GM10248 (cell line): ENCODE measurements around the gene TBRG1.

ENCODE experiments used
- CTCF ChIA-PET: fragments of 300-600 bp; sonication (Branson Sonifier 250); formaldehyde crosslinking; extraction: SDS; loops from one replicate; lab custom pipeline; 2021; ENCODE audit warnings: antibody characterized with exemption; lab: Yijun Ruan, JAX
- POLR2A ChIA-PET: fragments of 350-650 bp; sonication (Branson Sonifier 250); formaldehyde crosslinking; extraction: SDS; loops from one replicate; lab custom pipeline; 2020; ENCODE audit warnings: antibody characterized with exemption; lab: Yijun Ruan, JAX
- DNase-seq: peaks from one replicate; pipeline ENCODE4 v3.0.0; 2012; ENCODE audit errors: extremely low spot score
- TF ChIP-seq, protein P1 (sequence below): IDR thresholded peaks from 2 replicates; pipeline ENCODE4 v1.5.1; 2012; ENCODE audit warnings: mild to moderate bottlenecking, low read depth; ENCODE audit errors: extremely low read depth, missing control alignments, control extremely low read depth

The TBRG1 gene, protein sequence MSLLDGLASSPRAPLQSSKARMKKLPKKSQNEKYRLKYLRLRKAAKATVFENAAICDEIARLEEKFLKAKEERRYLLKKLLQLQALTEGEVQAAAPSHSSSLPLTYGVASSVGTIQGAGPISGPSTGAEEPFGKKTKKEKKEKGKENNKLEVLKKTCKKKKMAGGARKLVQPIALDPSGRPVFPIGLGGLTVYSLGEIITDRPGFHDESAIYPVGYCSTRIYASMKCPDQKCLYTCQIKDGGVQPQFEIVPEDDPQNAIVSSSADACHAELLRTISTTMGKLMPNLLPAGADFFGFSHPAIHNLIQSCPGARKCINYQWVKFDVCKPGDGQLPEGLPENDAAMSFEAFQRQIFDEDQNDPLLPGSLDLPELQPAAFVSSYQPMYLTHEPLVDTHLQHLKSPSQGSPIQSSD

DNA sequence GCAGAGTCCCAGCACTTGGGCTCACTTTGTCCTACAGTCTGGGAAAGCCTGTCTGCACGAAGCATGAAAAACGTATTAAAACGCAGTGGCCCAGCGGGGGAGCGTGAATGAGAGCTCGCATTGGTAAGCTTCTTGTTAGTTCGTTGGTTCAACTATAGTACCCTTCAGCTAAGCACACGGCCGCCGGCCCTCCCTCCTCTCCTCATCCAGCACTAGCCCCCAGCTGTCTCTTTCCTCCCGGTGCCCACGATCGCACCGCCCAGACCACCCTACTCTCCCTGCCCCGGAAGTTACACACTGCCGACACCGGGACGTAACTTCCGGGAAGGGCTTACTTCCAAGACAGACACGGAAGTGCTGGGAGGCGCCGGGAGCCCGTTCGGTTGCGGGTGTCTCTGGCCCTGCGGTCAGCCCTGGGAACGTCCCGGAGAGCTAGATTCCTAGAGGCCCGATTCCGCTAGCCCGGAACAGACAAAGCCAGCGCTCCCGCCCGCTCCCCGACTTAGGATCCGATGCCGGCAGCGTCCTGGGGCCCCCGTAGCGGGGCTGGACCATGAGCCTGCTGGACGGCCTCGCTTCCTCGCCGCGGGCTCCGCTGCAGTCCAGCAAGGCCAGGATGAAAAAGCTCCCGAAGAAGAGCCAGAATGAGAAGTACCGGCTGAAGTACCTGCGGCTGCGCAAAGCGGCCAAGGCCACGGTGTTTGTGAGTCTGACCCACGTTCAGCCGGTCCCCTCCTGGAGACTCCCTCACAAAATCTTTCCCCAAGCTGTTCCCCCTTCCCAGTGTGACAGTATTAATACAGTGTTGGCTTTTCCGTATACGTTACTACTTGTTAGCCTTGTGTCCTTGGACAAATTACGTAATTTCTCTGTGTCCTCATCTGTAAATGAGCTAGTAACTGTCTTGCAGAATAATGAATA is at the start of gene TBRG1:
TBRG1 (plus strand) TSS at position 334 of the 921 bp plus-strand sequence; CDS start at position 554, 220 bp downstream.
- POLR2A ChIA-PET = no interaction called here
- TF ChIP-seq, protein P1, sequence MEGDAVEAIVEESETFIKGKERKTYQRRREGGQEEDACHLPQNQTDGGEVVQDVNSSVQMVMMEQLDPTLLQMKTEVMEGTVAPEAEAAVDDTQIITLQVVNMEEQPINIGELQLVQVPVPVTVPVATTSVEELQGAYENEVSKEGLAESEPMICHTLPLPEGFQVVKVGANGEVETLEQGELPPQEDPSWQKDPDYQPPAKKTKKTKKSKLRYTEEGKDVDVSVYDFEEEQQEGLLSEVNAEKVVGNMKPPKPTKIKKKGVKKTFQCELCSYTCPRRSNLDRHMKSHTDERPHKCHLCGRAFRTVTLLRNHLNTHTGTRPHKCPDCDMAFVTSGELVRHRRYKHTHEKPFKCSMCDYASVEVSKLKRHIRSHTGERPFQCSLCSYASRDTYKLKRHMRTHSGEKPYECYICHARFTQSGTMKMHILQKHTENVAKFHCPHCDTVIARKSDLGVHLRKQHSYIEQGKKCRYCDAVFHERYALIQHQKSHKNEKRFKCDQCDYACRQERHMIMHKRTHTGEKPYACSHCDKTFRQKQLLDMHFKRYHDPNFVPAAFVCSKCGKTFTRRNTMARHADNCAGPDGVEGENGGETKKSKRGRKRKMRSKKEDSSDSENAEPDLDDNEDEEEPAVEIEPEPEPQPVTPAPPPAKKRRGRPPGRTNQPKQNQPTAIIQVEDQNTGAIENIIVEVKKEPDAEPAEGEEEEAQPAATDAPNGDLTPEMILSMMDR = no peak
- peak; percentile 92 for DNase-seq
- CTCF ChIA-PET = interaction anchor here (0.9 to 6.9 kb wide), 9 partner anchors 17 to 723 kb away, joined by 3 to 30 read pairs (median 4); no protein-coding TSS in a partner anchor

DNA sequence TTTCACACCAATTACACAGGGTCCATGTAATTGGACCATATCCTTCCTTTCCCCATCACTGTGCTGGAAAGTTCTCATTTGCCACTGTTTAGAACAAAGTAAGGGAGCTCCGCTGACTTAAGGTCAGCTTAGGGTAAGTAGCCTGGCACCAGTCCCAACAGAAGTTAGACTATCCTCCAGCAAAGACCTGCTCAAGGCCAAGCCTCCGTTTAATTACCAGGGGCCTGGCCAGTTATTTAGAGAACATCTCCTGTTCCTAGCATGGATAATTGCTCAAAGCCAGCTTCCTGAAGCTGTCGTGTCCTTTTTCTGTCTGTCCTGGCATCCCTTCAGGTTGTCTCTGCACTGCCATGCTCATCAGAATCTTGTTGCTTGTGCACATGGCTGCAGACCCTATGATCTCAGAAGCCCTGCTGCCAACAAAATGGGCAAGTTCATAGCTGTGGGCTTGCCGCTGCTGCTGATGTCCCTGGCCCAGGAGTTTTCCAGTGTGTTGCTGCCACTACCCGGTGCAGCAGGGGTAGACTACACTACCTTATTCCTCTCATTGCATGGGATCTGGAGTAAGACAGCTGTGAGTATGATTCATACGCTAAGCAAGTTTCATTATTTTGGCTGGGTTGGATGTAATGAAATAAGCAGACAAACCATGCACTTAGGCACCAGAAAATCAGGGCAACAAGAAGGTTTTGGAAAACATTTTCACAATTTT is 44.8 kb upstream of the TBRG1 start:
- POLR2A ChIA-PET = no interaction called here
- DNase-seq = no peak
- CTCF ChIA-PET = interaction anchor here (1.1 to 1.5 kb wide), 3 partner anchors 8 to 508 kb away, joined by 3 to 13 read pairs (median 3); no protein-coding TSS in a partner anchor
- TF ChIP-seq, protein P1 = no peak

DNA sequence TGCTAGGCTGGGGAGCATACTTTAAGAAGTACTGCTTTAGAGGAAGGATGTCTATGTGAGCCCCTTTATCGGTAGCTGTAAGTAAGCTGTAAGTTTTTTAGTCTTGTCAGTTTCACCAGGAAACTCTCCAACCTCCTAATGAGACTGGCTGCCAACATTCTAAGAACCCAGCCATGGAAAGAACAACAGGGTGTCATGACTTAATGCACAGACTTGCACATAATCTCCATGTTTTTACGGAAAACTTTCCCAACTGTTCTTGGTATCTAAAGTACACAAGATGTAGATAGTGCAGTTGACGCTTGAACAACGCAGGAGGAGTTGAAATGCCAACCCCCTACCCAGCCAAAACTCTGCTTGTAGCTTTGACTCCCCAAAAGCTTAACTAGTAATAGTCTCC is 43.9 kb upstream of the TBRG1 start:
- CTCF ChIA-PET = interaction anchor here (1.2 kb wide), 1 partner anchor 177 kb away, joined by 3 read pairs; no protein-coding TSS in a partner anchor
- TF ChIP-seq, protein P1 = no peak
- no peak for DNase-seq
- POLR2A ChIA-PET = no interaction called here

DNA sequence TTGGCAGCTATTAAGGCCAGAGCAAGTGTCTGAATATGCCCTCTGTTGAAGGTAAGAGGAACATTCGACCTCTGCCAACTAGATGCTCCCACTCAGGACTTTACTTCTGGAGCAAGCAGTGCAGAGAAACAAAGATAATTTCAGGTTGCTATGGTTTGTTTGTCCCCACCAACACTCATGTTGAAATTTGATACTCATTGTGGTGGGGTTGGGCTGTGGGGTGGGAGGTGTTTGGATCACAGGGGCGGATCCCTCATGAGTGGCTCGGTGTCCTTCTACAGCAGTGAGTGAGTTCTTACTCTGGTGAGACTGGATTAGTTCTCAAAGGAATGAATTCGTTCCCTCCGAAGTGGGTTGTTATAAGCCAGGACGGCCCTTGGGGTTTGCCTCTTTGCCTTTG is 40.8 kb upstream of the TBRG1 start:
- ChIA-PET CTCF (interaction anchor here (2.0 kb wide), 1 partner anchor 180 kb away, joined by 4 read pairs; no protein-coding TSS in a partner anchor), POLR2A (no interaction called here)

DNA sequence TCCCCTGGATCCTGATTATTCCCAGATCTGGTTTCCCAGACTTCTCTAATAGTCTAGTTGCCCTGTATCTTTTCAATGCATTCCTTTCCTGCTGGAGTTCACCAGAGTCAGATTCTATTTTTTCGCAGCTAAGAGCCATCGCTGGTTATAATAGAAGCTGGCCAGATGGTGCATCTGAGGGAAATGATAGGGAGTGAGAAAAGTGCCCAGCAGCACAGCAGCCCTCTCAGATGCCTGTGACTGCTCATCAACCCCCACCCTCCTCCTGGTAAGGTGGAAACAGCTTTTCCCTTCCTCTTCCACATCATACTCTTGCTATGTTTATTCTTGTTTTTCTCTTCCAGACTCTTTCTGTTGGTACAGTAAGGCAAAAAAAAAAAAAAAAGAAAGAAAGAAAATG is 40.1 kb upstream of the TBRG1 start:
- TF ChIP-seq, protein P1 = no peak
- ChIA-PET POLR2A (no interaction called here), CTCF (interaction anchor here (0.8 to 2.0 kb wide), 4 partner anchors 8 to 514 kb away, joined by 3 to 5 read pairs (median 4); no protein-coding TSS in a partner anchor)
- no peak for DNase-seq

More for the DNA sequence above, 40.8 kb upstream of the TBRG1 start:
- no peak for DNase-seq
- TF ChIP-seq, protein P1 = no peak
